Measurements from ENCODE around the gene HSBP1.

HSBP1 gene

DNA sequence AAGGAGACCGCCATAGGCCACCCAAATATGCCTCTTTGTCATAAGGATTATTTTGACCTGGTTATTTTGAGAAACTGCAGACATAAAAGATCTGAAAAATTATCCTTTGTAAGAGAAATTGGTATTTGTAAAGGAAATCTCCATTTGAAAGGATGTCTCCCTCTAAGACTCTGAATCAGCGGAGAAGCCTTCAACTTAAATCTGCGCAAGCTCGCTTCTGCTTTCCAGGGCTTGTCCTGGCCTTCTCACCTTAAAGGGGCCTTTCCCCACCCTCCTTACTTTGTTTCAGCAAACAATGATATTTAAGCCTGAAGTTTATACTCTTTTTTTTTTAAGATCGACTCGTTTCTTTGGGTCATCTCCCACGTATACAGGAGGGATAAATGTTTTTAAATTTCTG lies 34.5 kb downstream of the HSBP1 start:
- DNase-seq = no peak

DNA sequence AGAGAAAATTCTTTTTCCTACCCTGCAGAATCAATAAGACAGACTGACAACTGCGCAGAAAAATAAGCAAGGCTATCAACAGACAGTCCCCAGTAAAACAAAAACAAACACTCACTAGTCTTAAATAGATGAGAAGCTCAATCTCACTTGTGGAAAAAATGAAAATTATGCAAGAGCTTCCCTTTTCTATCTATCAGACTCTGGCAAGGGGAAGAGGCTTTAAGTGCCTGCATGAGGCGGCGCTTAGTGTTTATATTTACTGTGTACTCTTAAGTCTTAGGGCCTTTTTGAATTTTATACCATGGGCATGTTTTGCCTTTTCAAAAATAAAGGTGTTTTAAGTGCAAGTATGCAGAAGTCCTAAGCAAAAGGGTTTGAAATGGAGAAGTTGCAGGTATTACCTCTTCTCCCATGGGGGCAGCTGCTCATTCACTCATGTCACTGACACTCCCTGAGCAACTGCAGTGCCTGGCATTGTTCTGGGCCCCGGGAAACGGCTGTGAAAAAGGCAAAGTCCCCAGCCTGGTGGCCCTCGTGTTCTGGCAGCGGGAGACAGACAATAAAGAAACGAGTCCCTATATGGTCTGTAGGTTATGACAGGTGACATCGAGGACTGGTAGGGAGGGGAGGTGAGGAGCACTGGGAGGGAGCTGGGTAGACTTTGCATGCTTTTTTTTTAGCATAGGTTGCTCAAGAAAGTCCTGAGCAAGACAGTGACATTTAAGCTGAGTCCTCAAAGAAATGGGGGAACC lies 35.2 kb downstream of the HSBP1 start:
- peak; percentile 57 for DNase-seq

DNA sequence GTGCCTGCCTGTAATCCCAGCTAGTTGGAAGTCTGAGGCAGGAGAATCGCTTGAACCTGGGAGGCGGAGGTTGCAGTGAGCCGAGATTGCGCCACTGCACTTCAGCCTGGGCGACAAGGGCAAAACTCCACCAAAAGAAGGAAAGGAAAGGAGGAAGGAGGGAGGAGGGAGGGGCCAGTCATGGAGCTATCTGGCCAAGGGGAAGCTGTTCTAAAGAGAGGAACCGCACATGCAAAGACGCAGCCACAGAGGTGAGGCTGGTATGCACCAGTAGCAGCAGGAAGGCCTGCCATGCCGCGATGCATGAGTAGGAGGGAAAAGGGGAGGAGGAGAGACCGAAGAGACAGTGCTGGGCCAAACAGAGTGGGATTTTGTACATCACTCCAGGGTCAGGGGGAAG lies 35.9 kb downstream of the HSBP1 start:
- DNase-seq = no peak

DNA sequence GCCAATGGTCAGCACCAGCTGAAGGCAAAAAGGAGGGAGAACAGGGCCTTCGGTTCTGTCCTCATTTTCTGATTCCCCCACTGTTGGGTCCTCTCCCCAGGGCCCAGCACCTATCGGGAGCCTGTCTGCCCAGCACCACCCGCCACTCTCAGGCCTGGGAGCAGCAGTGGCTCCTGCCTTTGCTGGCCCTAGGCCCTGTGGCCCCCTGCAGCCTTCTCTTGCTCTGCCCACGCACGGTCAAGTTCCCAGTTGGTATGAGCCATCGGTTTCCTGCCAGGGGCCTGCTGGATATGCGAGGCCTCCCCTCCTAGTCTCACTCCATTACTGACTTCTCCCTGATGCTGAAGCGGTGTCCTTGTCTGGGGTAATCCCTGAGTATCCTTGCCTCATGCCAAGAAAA lies 37.5 kb downstream of the HSBP1 start:
- no peak for DNase-seq

DNA sequence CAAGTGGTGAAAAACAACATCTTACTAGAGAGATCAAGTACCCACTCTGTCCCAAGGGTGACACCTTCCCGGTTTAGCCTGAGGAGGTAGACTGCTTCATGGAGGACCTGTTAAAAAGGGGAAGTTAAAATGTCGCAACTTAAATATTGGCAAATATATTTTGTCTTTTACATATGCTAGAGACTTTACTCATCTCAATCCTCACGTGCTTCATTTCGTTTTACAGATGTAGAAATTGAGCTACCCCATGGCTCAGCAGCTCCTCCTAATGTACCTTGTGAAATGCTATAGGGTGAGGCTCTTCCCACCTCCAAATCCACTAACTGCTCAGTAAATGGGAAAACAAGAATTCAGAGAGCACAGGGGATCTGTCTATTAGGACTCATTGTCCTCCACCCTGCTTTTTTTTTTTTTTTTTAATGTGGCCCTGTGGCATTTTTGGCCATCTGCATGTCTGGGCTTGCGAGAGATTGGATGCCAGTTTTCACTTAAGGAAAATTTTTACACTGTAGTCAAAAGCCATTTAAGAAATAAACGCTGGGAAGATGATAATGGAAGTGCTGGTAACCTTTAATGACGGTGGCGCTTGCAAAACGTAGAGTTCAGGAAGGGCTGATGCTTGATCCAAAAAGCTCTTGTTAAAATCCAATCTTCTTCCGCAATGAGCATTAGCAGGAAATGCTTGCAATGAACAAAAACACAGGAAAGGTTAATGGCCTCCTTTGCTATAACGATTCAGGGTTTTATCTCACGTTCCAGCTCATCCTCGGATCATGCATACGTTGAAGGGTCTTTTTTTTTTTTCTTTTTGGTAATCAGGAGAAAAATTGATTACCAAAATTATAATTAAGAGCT lies 39.8 kb downstream of the HSBP1 start:
- DNase-seq = no peak

DNA sequence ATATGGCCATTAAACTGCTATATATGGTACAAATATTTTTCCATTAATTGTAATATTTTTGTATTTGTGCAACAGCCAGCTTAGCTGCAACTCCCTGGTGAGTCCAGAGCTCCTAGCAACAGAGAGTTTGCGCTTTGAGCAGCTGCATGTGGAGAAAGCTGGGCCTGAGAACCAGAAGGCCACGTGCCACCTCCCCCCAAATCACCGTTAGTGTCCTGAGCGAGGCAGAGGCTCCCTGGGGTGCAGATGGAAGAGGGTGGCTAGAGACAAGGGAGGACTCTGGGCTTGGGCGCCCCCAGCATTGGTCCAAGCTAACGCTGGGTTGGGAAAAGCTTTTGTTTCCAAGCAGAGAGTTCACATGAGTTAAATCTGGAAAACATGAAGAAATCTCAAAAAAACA lies 41.6 kb downstream of the HSBP1 start:
- no peak for DNase-seq

DNA sequence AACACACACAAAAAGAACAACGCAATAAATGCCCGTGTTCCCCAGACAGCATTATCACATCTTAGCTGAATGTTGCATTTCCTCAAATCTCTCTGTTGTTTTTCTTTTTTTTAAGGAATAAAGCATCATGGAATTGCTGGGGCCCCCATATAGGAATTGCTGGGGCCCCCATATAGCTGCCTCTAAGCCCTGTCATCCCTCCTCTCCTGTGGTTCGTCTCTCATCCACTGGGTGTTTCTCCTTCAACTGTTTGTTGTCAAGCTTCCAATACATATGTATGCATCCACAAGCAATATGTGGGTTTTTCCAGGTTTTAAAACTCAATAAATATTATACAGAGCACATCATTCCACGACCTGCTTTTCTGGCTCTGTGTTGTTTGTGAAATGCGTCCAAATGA lies 43.2 kb downstream of the HSBP1 start:
- DNase-seq = no peak

DNA sequence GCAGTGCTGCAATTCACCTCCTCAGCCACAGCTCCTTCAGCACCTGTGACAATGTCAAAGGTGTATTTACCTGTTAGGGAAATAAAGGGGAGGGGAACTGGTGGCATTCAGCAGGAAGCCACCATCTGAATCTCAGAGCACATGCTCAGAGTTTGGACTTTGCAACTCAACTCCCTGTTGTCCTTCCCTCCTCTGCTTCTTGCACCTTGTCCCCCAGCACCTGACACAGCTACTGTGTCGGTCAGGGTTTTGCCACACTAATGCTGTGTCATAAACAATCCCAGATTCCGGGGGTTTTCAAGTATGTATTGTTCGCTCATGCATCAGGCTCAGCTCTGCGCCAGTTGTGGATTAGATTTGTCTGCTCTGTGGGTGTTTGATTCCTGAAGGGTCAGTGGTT lies 43.7 kb downstream of the HSBP1 start:
- DNase-seq = no peak

DNA sequence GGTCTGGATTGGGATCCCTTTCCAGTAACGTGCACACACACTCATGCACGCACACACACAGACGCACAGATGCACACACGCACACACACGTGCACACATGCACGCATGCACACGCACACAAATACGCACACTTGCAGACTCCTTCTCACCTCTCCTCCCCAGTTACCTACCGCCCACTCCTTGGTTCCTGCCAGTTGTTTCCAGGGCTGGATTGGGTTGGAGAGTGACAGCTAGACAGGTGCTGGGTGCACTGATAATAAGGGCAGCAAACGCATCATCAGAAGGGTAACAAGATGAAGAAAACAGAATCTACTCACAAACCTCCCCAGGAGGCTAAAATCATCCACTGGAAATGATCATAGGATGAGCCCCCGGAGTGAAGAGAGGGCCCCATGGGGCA lies 45.0 kb downstream of the HSBP1 start:
- DNase-seq = no peak

DNA sequence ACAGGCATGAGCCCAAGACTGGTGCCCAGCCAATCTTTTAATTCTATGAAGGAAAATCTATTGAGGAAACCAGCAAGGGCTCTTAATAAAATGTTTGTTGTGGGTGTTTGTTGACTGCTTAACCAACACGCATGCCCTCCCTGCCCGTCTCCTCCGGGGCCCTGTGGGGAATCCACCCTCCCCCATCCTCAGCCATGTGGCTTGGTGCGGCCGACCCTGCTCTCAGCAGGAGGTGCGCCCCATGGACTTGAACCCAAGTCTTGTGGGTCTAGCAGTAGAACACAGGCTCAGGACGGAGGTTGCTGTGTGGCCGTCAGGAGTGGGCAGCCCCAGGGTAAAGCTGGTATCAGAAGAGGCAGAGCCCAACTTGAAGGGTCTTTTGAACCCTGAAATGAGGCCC lies 46.1 kb downstream of the HSBP1 start:
- DNase-seq = no peak

DNA sequence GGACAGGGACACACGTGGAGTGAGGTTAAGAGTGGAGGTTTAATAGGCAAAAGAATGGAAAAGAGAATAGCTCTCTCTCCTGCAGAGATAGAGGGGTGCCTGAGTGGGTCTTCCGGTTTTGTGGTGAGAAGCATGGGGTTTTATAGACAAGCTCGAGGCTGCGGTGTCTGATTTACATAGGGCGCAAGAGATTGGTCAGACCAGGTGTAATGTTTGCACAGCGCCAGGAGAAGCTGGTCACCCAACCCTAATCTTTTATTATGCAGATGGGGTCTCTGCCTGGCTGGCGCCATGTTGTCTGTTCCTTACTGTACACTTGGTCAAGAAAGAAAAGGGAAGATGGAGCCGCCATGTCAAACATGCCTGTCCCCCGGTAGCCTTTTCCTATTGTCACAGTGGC lies 46.6 kb downstream of the HSBP1 start:
- DNase-seq = no peak

DNA sequence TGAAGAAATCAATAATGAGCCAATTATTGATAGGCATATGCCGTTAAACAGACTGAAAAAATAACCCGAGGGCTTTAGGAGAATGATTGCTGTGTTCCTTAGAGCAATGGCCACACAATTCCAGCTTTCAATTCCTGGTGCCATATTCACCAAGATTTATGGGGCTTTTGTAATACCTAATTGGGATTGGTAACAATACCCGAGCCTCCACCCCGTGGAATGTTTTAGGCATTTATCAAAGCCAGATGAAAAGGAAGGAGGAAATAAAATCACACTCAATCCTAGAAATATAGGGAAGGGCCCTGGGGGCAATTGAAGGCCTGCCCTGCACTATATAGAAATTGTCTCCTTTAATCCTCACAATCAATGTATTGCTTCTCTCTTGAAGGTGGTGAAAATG lies 49.0 kb downstream of the HSBP1 start:
- DNase-seq = no peak

DNA sequence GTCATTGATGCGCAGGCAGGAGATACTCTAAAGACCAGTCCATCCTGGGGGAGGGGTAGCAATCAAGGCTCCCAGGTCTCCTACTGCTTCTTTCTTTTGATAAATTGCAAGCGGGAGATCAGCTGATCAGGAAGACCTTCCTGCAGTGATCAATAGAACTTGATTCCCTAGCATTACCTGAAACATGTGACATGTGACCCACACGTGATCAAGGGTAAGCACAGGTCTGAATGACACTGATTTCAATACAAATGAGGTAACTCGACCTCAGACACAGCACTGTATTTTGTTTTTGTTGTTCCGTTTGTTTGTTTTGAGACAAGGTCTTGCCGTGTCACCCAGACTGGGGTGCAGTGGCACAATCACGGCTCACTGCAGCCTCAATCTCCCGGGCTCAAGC lies 51.5 kb downstream of the HSBP1 start:
- no peak for DNase-seq

DNA sequence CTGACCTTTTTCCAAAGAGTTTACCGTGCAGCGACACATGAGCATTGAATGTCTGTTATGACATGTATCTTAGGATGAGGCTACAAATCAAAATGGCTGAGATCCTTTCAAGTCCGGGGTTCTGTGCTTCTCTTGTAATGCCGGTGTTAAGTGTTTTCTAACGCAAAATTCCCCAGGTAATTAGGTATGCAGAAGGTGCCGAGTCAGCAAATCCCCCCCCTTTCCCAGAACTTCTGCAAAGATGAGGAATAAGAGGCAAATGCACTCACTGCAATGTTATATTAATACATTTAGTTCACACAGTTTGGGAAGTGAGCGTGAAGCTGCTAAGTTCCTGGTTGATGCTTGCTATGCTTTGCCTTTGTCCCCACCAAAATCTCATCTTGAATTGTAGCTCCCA lies 54.9 kb downstream of the HSBP1 start:
- DNase-seq = no peak

DNA sequence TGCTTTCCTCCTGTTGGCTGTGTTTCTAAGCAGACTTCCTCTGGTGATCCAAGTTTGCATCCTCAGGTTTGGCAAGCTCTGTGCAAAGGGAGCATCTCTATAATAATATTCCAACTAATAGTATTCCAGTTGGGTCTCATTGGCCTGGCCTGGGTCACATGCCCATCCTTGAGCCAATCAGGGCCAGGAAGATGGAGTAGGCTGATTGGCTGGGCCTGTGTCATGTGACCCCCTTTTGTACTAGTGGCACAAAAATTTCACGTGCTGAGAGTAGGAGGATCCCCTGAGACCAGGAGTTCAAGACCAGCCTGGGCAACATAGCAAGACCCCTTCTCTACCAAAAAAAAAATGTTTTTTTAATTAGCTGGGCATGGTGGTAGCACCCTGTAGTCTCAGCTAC lies 55.9 kb downstream of the HSBP1 start:
- no peak for DNase-seq
